ENCODE measurements around the gene HECTD3.

DNA sequence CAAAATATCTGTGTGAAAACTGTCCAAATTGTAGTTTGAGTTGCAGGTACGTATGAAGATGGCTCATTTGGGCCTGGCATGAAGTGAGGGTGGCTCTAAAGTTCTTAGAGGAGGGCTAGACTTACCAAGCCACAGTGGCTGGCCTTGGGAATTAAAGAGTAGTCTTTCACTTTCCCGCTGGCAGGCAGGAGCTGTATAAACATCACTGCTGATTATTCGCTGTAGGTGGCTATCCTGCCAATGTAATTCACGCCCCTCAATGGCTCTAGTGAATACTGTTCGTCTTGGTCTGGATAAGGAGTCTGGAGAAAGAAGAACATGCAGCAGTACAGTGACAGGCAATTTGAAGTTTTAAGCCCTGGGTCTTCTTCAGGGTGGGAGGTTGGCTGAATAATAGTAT lies 32.0 kb upstream of the HECTD3 start:
- TF ChIP-seq, protein P1, sequence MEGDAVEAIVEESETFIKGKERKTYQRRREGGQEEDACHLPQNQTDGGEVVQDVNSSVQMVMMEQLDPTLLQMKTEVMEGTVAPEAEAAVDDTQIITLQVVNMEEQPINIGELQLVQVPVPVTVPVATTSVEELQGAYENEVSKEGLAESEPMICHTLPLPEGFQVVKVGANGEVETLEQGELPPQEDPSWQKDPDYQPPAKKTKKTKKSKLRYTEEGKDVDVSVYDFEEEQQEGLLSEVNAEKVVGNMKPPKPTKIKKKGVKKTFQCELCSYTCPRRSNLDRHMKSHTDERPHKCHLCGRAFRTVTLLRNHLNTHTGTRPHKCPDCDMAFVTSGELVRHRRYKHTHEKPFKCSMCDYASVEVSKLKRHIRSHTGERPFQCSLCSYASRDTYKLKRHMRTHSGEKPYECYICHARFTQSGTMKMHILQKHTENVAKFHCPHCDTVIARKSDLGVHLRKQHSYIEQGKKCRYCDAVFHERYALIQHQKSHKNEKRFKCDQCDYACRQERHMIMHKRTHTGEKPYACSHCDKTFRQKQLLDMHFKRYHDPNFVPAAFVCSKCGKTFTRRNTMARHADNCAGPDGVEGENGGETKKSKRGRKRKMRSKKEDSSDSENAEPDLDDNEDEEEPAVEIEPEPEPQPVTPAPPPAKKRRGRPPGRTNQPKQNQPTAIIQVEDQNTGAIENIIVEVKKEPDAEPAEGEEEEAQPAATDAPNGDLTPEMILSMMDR (conservative IDR thresholded peaks at IDR 0.05; ENCODE audit: low read length), result no peak
- no peak for TF ChIP-seq EZH2phosphoT487 (IDR thresholded peaks at IDR 0.05; ENCODE audit: borderline replicate concordance, low read depth, low read length)

All from OCI-LY7 (cell line).